OCI-LY1 (cell line): Measurements from ENCODE around the gene DNAJC11.

Experiments used
- EZH2 ChIP-seq: fragments of 200-600 bp; sonication (generic), shearing (Covaris generic); IDR thresholded peaks from 2 replicates; pipeline ENCODE4 v1.8.0; 2017; ENCODE audit warnings: borderline replicate concordance, mixed run types, mild to moderate bottlenecking, antibody characterized with exemption, low read length, moderate library complexity, mixed read lengths
- TF ChIP-seq, protein P1 (sequence below): fragments of 200-600 bp; sonication (generic), shearing (Covaris generic); IDR thresholded peaks from 2 replicates; pipeline ENCODE4 v1.5.1; 2017; ENCODE audit warnings: mild to moderate bottlenecking, antibody characterized with exemption, low read length, moderate library complexity, mixed read lengths

DNA sequence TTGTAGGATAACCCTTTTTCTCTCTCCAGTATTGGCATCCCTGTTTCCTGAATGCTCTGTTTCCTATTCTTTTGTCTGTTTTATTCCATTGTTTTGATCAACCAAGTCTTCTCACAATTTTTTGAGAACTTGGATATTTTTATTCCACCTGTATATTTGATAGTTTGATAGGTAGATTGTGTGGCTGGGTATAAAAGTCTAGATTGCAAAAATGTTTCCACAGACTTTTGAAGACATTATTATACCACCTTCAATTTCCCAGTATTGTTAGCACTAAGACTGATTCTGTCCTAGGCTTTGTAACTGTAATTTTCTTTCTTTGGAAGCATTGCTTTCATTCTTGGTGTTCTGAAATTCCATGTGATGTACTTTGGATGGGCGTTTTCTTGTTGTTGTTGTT lies 9.6 kb upstream of the DNAJC11 start:
- TF ChIP-seq, protein P1, sequence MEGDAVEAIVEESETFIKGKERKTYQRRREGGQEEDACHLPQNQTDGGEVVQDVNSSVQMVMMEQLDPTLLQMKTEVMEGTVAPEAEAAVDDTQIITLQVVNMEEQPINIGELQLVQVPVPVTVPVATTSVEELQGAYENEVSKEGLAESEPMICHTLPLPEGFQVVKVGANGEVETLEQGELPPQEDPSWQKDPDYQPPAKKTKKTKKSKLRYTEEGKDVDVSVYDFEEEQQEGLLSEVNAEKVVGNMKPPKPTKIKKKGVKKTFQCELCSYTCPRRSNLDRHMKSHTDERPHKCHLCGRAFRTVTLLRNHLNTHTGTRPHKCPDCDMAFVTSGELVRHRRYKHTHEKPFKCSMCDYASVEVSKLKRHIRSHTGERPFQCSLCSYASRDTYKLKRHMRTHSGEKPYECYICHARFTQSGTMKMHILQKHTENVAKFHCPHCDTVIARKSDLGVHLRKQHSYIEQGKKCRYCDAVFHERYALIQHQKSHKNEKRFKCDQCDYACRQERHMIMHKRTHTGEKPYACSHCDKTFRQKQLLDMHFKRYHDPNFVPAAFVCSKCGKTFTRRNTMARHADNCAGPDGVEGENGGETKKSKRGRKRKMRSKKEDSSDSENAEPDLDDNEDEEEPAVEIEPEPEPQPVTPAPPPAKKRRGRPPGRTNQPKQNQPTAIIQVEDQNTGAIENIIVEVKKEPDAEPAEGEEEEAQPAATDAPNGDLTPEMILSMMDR, result no peak
- TF ChIP-seq EZH2, result no peak
